ENCODE measurements around the gene SENP1.
"Not testable (repeated sequence)": the region's sequence is repeated elsewhere in the genome, so short reads cannot be mapped to it uniquely, and the experiment has no call there.

The SENP1 gene

GRCh38 chr12:48105867-48106680 lies at the start of gene SENP1:
Gene SENP1 (minus strand): TSS chr12:48106079. CDS start chr12:48101472, 4,607 bp downstream.
- DNase-seq, result peak; percentile 98

- no peak for DNase-seq
Measured at GRCh38 chr12:48151103-48151771, 45.4 kb upstream of the SENP1 start.

GRCh38 chr12:48145981-48146380 lies 40.1 kb upstream of the SENP1 start:
- DNase-seq, result no peak

- DNase-seq, result no peak
Measured at GRCh38 chr12:48143898-48144297, 38.0 kb upstream of the SENP1 start.

GRCh38 chr12:48142818-48143674 lies 37.2 kb upstream of the SENP1 start:
- no peak for DNase-seq

GRCh38 chr12:48135027-48135426 lies 29.1 kb upstream of the SENP1 start:
- DNase-seq, result no peak

GRCh38 chr12:48132826-48133225 lies 26.9 kb upstream of the SENP1 start:
- DNase-seq, result no peak

- no peak for DNase-seq
Measured at GRCh38 chr12:48131517-48131916, 25.6 kb upstream of the SENP1 start.

GRCh38 chr12:48129376-48129775 lies 23.5 kb upstream of the SENP1 start:
- DNase-seq, result no peak

- no peak for DNase-seq
Measured at GRCh38 chr12:48128800-48129199, 22.9 kb upstream of the SENP1 start.

- no peak for DNase-seq
Measured at GRCh38 chr12:48126953-48127630, 21.2 kb upstream of the SENP1 start.

GRCh38 chr12:48125985-48126384 lies 20.1 kb upstream of the SENP1 start:
- DNase-seq, result no peak

- not testable (repeated sequence) for DNase-seq
Measured at GRCh38 chr12:48125542-48125941, 19.7 kb upstream of the SENP1 start.

- DNase-seq, result no peak
Measured at GRCh38 chr12:48123169-48123568, 17.3 kb upstream of the SENP1 start.

- no peak for DNase-seq
Measured at GRCh38 chr12:48122065-48122834, 16.4 kb upstream of the SENP1 start.

- DNase-seq, result no peak
Measured at GRCh38 chr12:48121522-48121921, 15.6 kb upstream of the SENP1 start.

- no peak for DNase-seq
Measured at GRCh38 chr12:48119834-48120195, 13.9 kb upstream of the SENP1 start.

GRCh38 chr12:48119078-48119833 lies 13.4 kb upstream of the SENP1 start, which contains the start of gene PFKM:
Gene PFKM (plus strand): TSS chr12:48119364. CDS start chr12:48122775, 3,411 bp downstream.
- peak; percentile 76 for DNase-seq

GRCh38 chr12:48118284-48118871 lies 12.5 kb upstream of the SENP1 start:
- DNase-seq, result no peak

GRCh38 chr12:48115957-48116356 lies 10.1 kb upstream of the SENP1 start:
- DNase-seq, result no peak

- DNase-seq, result not testable (repeated sequence)
Measured at GRCh38 chr12:48111312-48111693, 5.4 kb upstream of the SENP1 start.

All from activated CD8-positive, alpha-beta memory T cell treated with anti-CD3 and anti-CD28 coated beads for 24 hours (primary cell).